NCI-H2029 (cell line): Measurements from ENCODE around the gene SMYD3.
"Not testable (repeated sequence)": the region's sequence is repeated elsewhere in the genome, so short reads cannot be mapped to it uniquely, and the experiment has no call there.

Experiments
- DNase-seq: peaks from one replicate; lab custom pipeline; 2025; lab: John Stamatoyannopoulos, UW

Gene SMYD3

GRCh38 chr1:246416261-246416660, 90.8 kb downstream of the SMYD3 start:
- DNase-seq, result no peak

GRCh38 chr1:246415028-246415427, 92.1 kb downstream of the SMYD3 start:
- no peak for DNase-seq

GRCh38 chr1:246413430-246413829, 93.6 kb downstream of the SMYD3 start:
- no peak for DNase-seq

- no peak for DNase-seq
Observed at GRCh38 chr1:246404078-246404477, 103.0 kb downstream of the SMYD3 start.

- DNase-seq, result no peak
Observed at GRCh38 chr1:246398126-246398813, 108.8 kb downstream of the SMYD3 start.

GRCh38 chr1:246397046-246397445, 110.0 kb downstream of the SMYD3 start:
- DNase-seq, result no peak

GRCh38 chr1:246396322-246396721, 110.8 kb downstream of the SMYD3 start:
- no peak for DNase-seq

- DNase-seq, result no peak
Observed at GRCh38 chr1:246394121-246394520, 113.0 kb downstream of the SMYD3 start.

- DNase-seq, result no peak
Observed at GRCh38 chr1:246390855-246391254, 116.2 kb downstream of the SMYD3 start.

GRCh38 chr1:246384616-246385015, 122.5 kb downstream of the SMYD3 start:
- no peak for DNase-seq

- DNase-seq, result no peak
Observed at GRCh38 chr1:246383791-246384190, 123.3 kb downstream of the SMYD3 start.

- no peak for DNase-seq
Observed at GRCh38 chr1:246383239-246383589, 123.9 kb downstream of the SMYD3 start.

GRCh38 chr1:246382589-246383238, 124.4 kb downstream of the SMYD3 start:
- DNase-seq, result no peak

- no peak for DNase-seq
Observed at GRCh38 chr1:246381452-246381851, 125.6 kb downstream of the SMYD3 start.

- no peak for DNase-seq
Observed at GRCh38 chr1:246377625-246378153, 129.4 kb downstream of the SMYD3 start.

- no peak for DNase-seq
Observed at GRCh38 chr1:246373828-246374569, 133.1 kb downstream of the SMYD3 start.

GRCh38 chr1:246372559-246372958, 134.5 kb downstream of the SMYD3 start:
- DNase-seq, result no peak

GRCh38 chr1:246367041-246367440, 140.0 kb downstream of the SMYD3 start:
- no peak for DNase-seq

GRCh38 chr1:246365708-246366107, 141.4 kb downstream of the SMYD3 start:
- no peak for DNase-seq

GRCh38 chr1:246364415-246364941, 142.6 kb downstream of the SMYD3 start:
- DNase-seq, result peak; percentile 55

- not testable (repeated sequence) for DNase-seq
Observed at GRCh38 chr1:246357014-246357598, 150.0 kb downstream of the SMYD3 start.
